ENCODE results near the gene WBP4.
"Not testable (repeated sequence)": the region's sequence is repeated elsewhere in the genome, so short reads cannot be mapped to it uniquely, and the experiment has no call there.

The WBP4 gene

DNA sequence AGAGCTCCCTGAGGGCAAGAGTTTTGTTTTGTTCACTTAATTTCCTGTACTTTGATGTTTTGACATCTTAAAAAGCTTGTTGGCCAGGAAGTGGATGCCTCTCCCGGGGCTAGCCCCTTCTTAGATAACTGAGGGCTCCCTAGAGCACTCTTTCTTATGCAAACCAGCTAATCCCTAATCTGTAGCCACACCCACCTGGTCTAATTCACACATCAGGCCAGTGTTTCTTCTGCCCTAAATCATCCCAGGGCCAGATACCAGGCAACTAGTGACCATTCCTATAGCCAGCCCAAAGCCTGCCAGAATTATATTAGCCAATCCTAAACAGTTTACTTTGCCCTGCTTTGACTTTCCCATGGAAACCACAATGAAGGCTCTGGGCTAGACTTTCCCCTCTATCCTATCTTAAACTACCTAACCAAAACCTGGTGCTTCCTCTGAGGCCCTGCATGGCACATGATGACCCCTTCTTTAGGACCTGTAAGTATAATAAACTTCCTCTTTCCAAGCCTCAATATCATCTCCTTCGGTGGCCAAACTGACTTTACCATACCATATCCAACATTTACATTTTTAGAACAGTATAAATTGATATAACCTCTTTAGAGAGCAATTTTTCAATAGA is 24.8 kb downstream of the WBP4 start:
- H3K4me1 Mint-ChIP-seq (ENCODE audit: low read depth), result no peaks in the 10 kb centered on the region
- no peaks in the 10 kb centered on the region for H3K9me3 Mint-ChIP-seq
- no peaks in the 10 kb centered on the region for H3K27me3 Mint-ChIP-seq
- no peak overlapping the region for H3K27ac Mint-ChIP-seq
- no peak overlapping the region for H3K4me3 Mint-ChIP-seq
- peaks cover 34% of the 10 kb centered on the region for H3K36me3 Mint-ChIP-seq (ENCODE audit: low read depth)

DNA sequence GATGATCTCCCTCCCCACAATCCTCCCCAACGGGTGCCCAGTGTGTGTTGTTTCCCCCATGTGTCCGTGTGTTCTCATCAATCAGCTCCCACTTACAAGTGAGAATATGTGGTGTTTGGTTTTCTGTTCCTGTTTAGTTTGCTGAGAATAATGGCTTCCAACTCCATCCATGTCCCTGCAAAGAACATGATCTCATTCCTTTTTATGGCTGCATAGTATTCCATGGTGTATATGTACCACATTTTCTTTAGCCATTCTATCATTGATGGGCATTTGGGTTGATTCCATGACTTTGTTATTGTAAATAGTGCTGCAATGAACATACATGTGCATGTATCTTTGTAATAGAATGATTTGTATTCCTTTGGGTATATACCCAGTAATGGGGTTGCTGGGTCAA is 34.4 kb downstream of the WBP4 start:
- not testable (repeated sequence) for H3K4me1 Mint-ChIP-seq (ENCODE audit: low read depth); H3K9me3 Mint-ChIP-seq; H3K27ac Mint-ChIP-seq; H3K27me3 Mint-ChIP-seq; H3K36me3 Mint-ChIP-seq (ENCODE audit: low read depth); H3K4me3 Mint-ChIP-seq

DNA sequence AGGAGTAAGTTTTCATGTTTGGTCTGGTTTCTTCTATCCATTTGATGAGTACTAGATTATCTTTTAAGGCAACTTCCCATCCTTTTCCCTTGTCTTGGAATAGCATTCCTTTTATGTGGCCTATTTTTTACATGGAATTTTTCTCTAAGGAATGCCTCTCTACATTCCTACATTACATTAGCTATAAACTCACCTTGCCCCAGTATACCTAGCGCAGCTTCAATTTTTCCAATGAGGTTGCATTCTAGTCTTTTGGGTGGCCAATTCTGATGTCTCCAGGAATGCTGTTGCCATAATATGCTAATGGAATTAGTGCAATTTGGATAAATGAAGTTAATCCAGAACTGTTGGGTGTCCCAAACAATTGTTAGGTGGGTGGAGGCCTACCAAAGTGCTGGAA is 37.5 kb downstream of the WBP4 start:
- H3K27ac Mint-ChIP-seq, result no peak overlapping the region
- H3K4me3 Mint-ChIP-seq, result no peak overlapping the region
- no peaks in the 10 kb centered on the region for H3K9me3 Mint-ChIP-seq
- H3K27me3 Mint-ChIP-seq, result no peaks in the 10 kb centered on the region
- no peaks in the 10 kb centered on the region for H3K36me3 Mint-ChIP-seq (ENCODE audit: low read depth)
- H3K4me1 Mint-ChIP-seq (ENCODE audit: low read depth), result no peaks in the 10 kb centered on the region

DNA sequence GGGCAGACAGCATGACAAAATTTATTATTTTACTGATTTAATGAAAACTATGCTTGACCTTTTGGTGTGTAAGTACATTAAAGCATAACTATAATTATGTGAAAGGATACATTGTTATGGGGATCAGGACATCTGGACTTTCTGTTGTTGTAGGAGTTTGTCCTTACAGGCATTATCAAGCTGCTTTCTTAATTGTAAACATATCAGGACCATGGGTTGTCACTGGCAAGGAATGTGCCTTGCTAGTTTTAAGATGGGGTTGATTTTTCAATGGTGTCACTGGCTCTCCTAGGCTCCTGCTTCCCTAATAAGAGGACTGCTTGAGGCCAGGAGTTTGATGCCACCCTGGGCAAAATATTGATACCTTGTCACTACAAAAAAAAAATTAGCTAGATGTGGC is 38.7 kb downstream of the WBP4 start:
- no peaks in the 10 kb centered on the region for H3K4me1 Mint-ChIP-seq (ENCODE audit: low read depth)
- H3K9me3 Mint-ChIP-seq, result no peaks in the 10 kb centered on the region

DNA sequence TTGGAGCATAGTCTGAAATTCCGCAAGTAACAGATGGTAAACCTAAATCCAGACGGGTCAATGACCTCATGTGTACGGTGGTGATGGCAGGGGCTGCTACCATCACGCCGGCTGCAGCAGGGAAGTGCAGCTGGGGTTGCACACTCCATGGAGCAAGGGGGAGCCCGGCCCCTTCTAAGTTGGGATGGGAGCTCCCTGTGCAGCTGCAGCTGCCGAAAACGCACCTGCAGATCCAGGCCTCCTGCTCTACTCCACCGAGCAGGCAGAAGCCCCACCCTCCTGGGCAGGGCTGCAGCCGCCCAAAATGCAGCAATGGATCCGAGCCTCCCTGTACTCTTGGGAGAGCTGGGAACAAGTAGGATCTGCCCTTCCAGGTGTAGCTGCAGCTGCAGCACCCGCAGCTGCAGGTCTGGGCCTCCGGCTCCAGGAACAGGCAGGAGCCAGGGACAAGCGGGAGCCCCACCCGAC is 45.8 kb downstream of the WBP4 start:
- Mint-ChIP-seq H3K4me1 (ENCODE audit: low read depth) (no peaks in the 10 kb centered on the region), H3K4me3 (no peak overlapping the region), H3K27ac (no peak overlapping the region), H3K36me3 (ENCODE audit: low read depth) (no peaks in the 10 kb centered on the region), H3K9me3 (no peaks in the 10 kb centered on the region), H3K27me3 (no peaks in the 10 kb centered on the region)

More for the DNA sequence above, 38.7 kb downstream of the WBP4 start:
- Mint-ChIP-seq H3K4me3 (no peak overlapping the region), H3K36me3 (ENCODE audit: low read depth) (no peaks in the 10 kb centered on the region), H3K27ac (no peak overlapping the region), H3K27me3 (no peaks in the 10 kb centered on the region)

DNA sequence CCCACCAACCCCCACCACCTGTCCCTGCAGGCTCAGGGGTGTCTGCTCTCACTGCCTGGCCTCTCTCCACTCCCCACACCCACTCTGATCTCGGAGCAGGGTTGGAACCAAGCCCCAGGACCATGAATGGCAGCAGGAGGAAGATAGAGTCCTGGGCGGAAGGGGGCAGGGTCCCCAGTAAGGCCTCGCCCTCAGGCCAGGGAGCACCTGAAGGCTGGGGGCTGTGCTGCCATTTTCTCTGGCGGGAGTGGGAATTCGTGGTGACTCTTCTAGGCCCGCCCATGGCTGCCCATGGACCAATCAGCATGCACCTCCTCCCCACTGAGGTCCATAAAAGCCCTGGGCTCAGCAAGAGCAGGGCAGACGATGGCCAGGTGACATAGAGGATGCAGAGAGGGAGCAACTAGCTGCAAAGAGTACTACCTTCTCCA is 46.3 kb downstream of the WBP4 start:
- H3K36me3 Mint-ChIP-seq (ENCODE audit: low read depth), result no peaks in the 10 kb centered on the region
- no peaks in the 10 kb centered on the region for H3K9me3 Mint-ChIP-seq
- no peaks in the 10 kb centered on the region for H3K27me3 Mint-ChIP-seq
- no peak overlapping the region for H3K4me3 Mint-ChIP-seq
- H3K27ac Mint-ChIP-seq, result no peak overlapping the region
- no peaks in the 10 kb centered on the region for H3K4me1 Mint-ChIP-seq (ENCODE audit: low read depth)

DNA sequence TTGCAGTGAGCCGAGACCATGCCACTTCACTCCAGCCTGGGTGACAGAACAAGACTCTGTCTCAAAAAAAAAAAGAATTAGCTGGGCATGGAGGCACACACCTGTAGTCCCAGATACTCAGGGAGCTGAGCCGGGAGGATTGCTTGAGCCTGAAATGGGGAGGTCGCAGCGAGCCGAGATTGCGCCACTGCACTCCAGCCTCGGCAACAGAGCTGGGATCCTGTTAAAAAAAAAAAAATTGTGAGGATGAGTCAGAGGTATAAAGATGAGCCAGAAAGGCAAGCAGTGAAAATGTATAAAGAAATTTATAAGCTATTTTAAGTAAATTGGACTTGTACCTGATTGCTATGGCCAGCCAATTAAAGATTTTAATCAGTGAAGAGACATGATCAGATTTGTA is 50.1 kb downstream of the WBP4 start:
- no peak overlapping the region for H3K4me3 Mint-ChIP-seq
- no peaks in the 10 kb centered on the region for H3K4me1 Mint-ChIP-seq (ENCODE audit: low read depth)
- no peaks in the 10 kb centered on the region for H3K9me3 Mint-ChIP-seq
- H3K36me3 Mint-ChIP-seq (ENCODE audit: low read depth), result no peaks in the 10 kb centered on the region
- H3K27ac Mint-ChIP-seq, result no peak overlapping the region
- no peaks in the 10 kb centered on the region for H3K27me3 Mint-ChIP-seq

DNA sequence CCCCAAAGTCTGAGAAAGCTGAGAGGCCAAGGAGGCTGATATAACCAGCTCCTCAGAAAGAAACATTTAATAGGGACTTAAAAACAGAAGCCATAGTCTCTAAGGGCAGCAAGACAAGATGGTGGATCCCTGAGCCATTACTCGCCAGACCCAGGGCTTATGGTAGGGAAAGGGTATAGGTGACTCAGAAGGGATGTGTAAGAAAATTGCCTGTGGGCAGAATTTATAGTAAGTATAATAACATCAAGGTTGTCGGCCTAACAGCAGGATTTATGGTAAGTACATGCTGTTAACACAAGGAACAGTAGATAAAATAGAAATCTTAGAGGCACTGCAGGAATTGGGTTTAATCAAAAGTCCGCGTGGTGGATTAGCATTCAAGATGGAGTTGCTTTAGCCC is 56.6 kb downstream of the WBP4 start:
- H3K27me3 Mint-ChIP-seq, result no peaks in the 10 kb centered on the region

DNA sequence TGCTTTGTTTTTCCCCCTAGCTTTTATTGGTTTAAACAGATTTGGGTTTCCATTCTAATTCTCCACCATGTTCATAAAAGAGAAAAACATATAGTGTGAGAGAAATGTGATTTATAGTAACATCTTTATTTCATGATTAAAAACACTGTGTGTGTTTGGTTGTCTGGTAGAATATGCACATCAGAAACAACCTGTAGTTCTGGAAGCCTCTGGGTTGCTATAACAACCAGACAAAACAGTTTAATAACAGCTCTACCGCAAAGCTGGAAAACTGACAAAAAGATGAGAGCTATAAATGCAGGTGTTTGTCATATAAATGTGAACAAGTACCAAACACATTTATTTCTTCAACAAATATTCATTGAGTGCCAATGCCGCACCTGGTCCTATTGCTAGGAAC is 61.5 kb downstream of the WBP4 start:
- Mint-ChIP-seq H3K4me1 (ENCODE audit: low read depth) (peaks cover 4% of the 10 kb centered on the region), H3K36me3 (ENCODE audit: low read depth) (peaks cover 17% of the 10 kb centered on the region), H3K27ac (no peak overlapping the region), H3K9me3 (peaks cover 3% of the 10 kb centered on the region), H3K4me3 (no peak overlapping the region), H3K27me3 (no peaks in the 10 kb centered on the region)

More for the DNA sequence above, 56.6 kb downstream of the WBP4 start:
- no peaks in the 10 kb centered on the region for H3K9me3 Mint-ChIP-seq
- peaks cover 4% of the 10 kb centered on the region for H3K4me1 Mint-ChIP-seq (ENCODE audit: low read depth)
- no peak overlapping the region for H3K27ac Mint-ChIP-seq
- H3K36me3 Mint-ChIP-seq (ENCODE audit: low read depth), result no peaks in the 10 kb centered on the region
- H3K4me3 Mint-ChIP-seq, result no peak overlapping the region

DNA sequence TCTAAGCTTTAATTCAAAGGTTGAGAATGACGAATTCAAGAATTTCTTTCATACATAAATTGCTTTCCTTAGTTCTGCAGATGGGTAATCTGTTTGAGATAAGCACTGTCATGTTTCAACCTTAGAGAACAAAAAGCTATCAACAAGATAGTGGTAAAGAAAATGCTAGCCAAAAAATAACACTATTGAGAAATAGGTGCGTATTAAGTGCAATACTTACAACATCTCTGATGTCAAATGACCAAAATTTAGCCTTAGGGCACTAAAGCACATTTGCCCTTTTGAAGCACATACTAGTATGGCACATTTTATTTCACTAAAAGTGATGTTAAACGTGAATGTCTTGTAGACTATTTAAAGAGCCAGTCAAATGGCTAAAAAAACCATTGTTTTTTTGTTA is 66.4 kb downstream of the WBP4 start:
- Mint-ChIP-seq H3K4me3 (no peak overlapping the region), H3K36me3 (ENCODE audit: low read depth) (peaks cover 28% of the 10 kb centered on the region), H3K4me1 (ENCODE audit: low read depth) (peaks cover 36% of the 10 kb centered on the region), H3K9me3 (peaks cover 3% of the 10 kb centered on the region), H3K27me3 (no peaks in the 10 kb centered on the region), H3K27ac (no peak overlapping the region)

DNA sequence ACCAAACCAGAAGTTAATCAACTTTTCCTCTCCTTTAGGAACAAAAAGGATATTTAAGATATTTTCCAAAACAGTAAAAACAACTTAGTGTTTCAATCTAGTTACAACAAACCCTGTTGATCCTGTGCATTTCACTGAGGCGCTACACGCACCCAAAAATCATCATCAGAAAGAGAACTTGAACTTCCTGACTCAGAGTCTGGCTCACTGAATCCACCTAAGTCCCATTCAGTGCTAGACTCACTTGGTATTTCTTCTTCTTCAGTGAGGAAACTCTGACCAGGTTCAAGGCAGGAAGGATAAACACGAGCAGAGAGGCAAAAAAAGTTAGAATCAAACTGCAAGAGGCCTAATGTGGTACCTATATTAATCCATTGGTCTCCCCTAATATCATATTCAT is 69.0 kb downstream of the WBP4 start:
- peaks cover 28% of the 10 kb centered on the region for H3K36me3 Mint-ChIP-seq (ENCODE audit: low read depth)
- H3K27ac Mint-ChIP-seq, result peak overlapping the region; percentile 61
- peaks cover 51% of the 10 kb centered on the region for H3K4me1 Mint-ChIP-seq (ENCODE audit: low read depth)
- peaks cover 3% of the 10 kb centered on the region for H3K9me3 Mint-ChIP-seq
- no peaks in the 10 kb centered on the region for H3K27me3 Mint-ChIP-seq
- H3K4me3 Mint-ChIP-seq, result peak overlapping the region; percentile 93

DNA sequence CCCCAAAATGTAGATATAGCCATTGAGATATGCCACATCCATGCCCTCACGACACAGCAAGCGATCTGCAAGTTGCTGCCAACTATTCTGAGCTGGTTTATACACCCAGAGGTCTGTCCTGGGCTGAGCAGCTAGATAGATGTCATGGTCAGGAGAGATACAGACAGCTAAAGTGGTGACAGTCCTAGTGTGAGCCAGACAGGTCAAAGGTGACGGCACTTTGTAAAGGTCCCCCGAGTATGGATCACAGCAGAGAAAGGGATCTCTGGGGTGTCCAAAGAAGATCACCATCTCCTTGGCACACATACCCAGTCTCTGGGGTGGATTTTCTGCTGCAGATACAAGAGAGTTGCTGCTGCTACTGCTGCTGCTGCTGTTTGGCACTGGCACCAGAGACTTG is 69.9 kb downstream of the WBP4 start:
- Mint-ChIP-seq H3K4me1 (ENCODE audit: low read depth) (peaks cover 51% of the 10 kb centered on the region), H3K27ac (peak overlapping the region; percentile 61), H3K36me3 (ENCODE audit: low read depth) (peaks cover 21% of the 10 kb centered on the region), H3K4me3 (peak overlapping the region; percentile 93)
- H3K9me3 Mint-ChIP-seq, H3K27me3 Mint-ChIP-seq: not testable (repeated sequence)

DNA sequence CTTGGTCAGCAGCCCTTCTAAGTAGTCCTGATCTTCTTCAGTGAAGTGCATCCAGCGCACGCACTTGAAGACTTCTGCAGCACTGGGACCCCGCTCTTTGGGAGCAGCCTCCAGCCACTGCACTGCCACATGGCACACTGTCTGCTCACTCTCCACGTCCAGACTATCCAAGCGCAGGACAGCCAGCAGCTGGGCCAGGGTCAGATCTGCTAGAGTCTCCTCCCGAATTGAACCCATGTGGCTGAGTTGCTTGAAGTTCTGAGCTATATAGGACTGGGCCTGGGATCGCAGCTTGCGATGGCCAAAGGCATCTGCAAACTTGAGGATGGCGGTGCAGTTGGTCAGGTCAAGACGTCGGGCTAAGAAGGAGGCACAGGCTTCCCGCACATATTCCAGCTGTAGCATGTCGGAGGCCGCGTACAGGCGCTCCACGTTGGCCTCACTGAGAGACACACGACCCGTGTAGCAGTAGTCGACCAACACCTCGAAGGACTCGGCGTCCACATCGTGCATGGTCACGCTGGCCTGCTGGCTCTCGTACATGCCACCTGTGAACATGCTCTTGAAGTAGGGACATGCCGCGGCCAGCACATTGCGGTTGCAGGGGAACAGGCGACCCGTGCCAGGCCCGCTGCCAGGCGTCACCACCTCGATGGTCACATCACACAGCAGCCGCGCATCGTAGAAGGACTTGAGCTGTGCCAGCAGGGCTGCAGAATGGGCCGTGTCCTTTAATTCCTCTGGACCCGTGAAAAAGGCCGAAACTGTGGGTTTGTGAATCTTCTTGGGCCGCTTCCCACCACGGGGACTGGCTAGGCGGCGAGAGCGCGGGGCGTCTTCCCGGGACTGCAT is 70.6 kb downstream of the WBP4 start:
- Mint-ChIP-seq H3K4me1 (ENCODE audit: low read depth) (peaks cover 51% of the 10 kb centered on the region), H3K27ac (peak overlapping the region; percentile 94), H3K36me3 (ENCODE audit: low read depth) (peaks cover 19% of the 10 kb centered on the region), H3K4me3 (peak overlapping the region; percentile 93)
- not testable (repeated sequence) for H3K9me3 Mint-ChIP-seq, H3K27me3 Mint-ChIP-seq

DNA sequence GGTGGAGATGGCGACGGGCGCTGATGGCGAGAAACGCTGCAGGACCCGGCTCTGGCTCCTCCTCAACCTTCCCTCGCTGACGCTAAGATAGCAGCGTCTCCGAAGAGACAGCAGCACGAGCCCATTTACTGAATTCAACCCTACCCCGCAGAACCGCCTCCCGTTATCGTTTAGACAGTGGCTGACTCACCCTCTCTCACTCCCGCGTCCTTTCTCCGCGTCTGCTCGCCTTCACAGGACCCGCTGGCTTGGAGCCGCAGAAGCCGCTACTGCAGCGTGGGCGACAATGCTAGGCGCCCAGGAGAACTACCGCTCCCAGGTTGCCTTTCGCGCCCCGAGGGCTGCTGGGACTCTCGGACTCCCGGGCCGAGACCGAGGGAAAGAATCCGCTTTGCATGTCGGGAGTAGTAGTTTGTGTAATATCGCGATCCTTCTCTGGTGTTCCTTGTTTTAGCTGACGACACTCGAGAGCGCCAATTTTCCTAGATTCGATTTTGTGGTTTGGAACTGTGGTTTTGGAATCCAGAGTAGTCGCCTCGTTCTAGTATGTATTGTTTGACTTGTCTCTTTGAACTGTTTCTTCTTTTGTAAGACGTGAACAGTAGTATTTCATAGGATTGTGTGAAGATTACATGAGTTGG is 71.3 kb downstream of the WBP4 start, which contains the start of gene KBTBD6:
KBTBD6 (minus strand) TSS at position 291 of the 641 bp plus-strand sequence. CDS start 291 bp downstream, outside the sequence.
- peaks cover 55% of the 10 kb centered on the region for H3K4me1 Mint-ChIP-seq (ENCODE audit: low read depth)
- peak within 1 kb of the TSS; percentile 93 for H3K4me3 Mint-ChIP-seq
- no peaks in the 10 kb centered on the region for H3K9me3 Mint-ChIP-seq
- peak within 1 kb of the TSS; percentile 94 for H3K27ac Mint-ChIP-seq
- no peaks in the 10 kb centered on the region for H3K27me3 Mint-ChIP-seq
- peaks cover 16% of the 10 kb centered on the region for H3K36me3 Mint-ChIP-seq (ENCODE audit: low read depth)
